DOHH2 (cell line): ENCODE results near the gene TMEM255B.

ENCODE experiments used
- H3F3A ChIP-seq: fragments of 200-600 bp; sonication (generic), shearing (Covaris generic); 2 replicates; pipeline ENCODE4 v1.6.0; 2016; ENCODE audit warnings: antibody characterized with exemption, mild to moderate bottlenecking; ENCODE audit not compliant: control insufficient read depth, insufficient read depth
- H3K27ac ChIP-seq: fragments of 200-600 bp; sonication (generic); 2 replicates; pipeline ENCODE4 v1.5.1; 2014; ENCODE audit warnings: low read depth, mild to moderate bottlenecking, low read length, moderate library complexity
- H3K27me3 ChIP-seq: fragments of 200-600 bp; sonication (generic); 2 replicates; pipeline ENCODE4 v1.6.1; 2014; ENCODE audit warnings: mild to moderate bottlenecking, low read length, mixed read lengths; ENCODE audit not compliant: control insufficient read depth
- H3K36me3 ChIP-seq: fragments of 200-600 bp; sonication (generic); 2 replicates; pipeline ENCODE4 v1.6.1; 2014; ENCODE audit warnings: mild to moderate bottlenecking, low read length, moderate library complexity, mixed read lengths; ENCODE audit not compliant: control insufficient read depth
- H3K4me1 ChIP-seq: fragments of 200-600 bp; sonication (generic); 2 replicates; pipeline ENCODE4 v1.6.1; 2014; ENCODE audit warnings: mild to moderate bottlenecking, low read length, mixed read lengths; ENCODE audit not compliant: control insufficient read depth
- H3K4me2 ChIP-seq: fragments of 200-600 bp; sonication (generic); 2 replicates; pipeline ENCODE4 v1.6.0; 2014; ENCODE audit warnings: mild to moderate bottlenecking, low read length, moderate library complexity
- H3K4me3 ChIP-seq: fragments of 200-600 bp; sonication (generic); 2 replicates; pipeline ENCODE4 v1.5.1; 2014; ENCODE audit warnings: mild to moderate bottlenecking, low read length, mixed read lengths
- H3K79me2 ChIP-seq: fragments of 200-600 bp; sonication (generic); 2 replicates; pipeline ENCODE4 v1.6.1; 2014; ENCODE audit warnings: mild to moderate bottlenecking, low read length, mixed read lengths; ENCODE audit not compliant: control insufficient read depth
- H3K9me2 ChIP-seq: fragments of 200-600 bp; sonication (generic); replicated peaks from 2 replicates; pipeline ENCODE4 v1.6.1; 2014; ENCODE audit warnings: mild to moderate bottlenecking, low read length, mixed read lengths; ENCODE audit not compliant: control insufficient read depth
- H3K9me3 ChIP-seq: fragments of 200-600 bp; sonication (generic); 2 replicates; pipeline ENCODE4 v1.6.1; 2014; ENCODE audit warnings: antibody characterized with exemption, low read length, mixed read lengths; ENCODE audit not compliant: control insufficient read depth, insufficient read depth
- H4K20me1 ChIP-seq: fragments of 200-600 bp; sonication (generic); 2 replicates; pipeline ENCODE4 v1.6.0; 2014; ENCODE audit warnings: low read depth, mild to moderate bottlenecking, antibody characterized with exemption, low read length, moderate library complexity; ENCODE audit not compliant: control insufficient read depth, insufficient read depth
- CTCF ChIP-seq: fragments of 200-600 bp; sonication (generic); IDR thresholded peaks from one replicate; pipeline ENCODE4 v1.5.1; 2014; ENCODE audit warnings: antibody characterized with exemption, mild to moderate bottlenecking, low read depth, low read length; ENCODE audit not compliant: poor library complexity, severe bottlenecking
- EZH2phosphoT487 ChIP-seq: fragments of 200-600 bp; sonication (generic); IDR thresholded peaks from 2 replicates; pipeline ENCODE4 v1.6.1; 2017; ENCODE audit warnings: borderline replicate concordance, mild to moderate bottlenecking, antibody characterized with exemption, low read length, moderate library complexity, mixed read lengths

The TMEM255B gene

GRCh38 chr13:113747291-113747833 is 11.7 kb upstream of the TMEM255B start:
- Histone ChIP-seq H3K36me3 (no peaks in the 10 kb centered on the region), H3K9me3 (peaks cover 19% of the 10 kb centered on the region; the same call in 1 of the 2 replicates), H3K27ac (no peak overlapping the region), H3K79me2 (no peaks in the 10 kb centered on the region), H3F3A (peaks cover 10% of the 10 kb centered on the region), H3K4me2 (no peak overlapping the region), H3K4me3 (no peak overlapping the region), H4K20me1 (no peaks in the 10 kb centered on the region), H3K9me2 (no peaks in the 10 kb centered on the region), H3K4me1 (no peaks in the 10 kb centered on the region), H3K27me3 (no peaks in the 10 kb centered on the region)
- TF ChIP-seq EZH2phosphoT487 (no peak), CTCF (no peak)

DNA sequence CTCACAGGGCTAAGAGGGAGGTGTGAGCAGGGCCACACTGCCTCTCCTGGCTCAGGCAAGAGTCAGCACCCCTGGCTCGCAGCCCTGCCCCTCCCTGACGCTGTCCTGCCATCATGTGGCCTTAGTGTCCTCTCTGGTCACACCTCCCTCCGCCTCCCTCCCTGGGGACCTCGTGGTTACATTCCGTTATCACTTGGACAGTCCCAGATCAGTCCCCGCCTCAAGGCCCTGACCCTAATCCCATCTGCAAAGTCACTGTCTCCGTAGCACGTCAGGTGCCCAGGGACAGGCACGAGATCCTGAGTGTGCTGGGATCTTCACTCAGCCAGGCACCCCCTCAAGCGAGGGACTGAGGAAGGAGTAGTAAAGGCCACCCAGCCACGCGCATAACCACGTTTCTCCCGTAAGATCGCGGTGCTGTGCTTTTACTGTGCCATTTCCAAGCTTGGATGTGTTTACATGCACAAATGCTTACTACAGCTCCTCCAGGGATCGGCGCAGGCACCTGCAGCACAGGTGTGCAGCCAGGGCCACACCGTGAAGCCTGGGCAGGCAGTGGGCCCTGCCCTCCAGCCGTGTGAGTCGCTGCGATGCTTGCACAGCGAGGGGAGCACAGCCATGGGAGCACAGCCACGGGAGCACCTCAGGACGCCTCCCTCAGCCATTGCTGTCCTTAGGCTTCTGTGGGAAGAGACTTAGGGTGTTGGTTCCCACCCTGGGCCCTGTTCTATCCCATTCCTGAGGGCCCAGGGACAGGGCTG is 10.7 kb upstream of the TMEM255B start:
- Histone ChIP-seq H3K79me2 (no peaks in the 10 kb centered on the region), H3K27me3 (no peaks in the 10 kb centered on the region), H3K4me2 (no peak overlapping the region)

GRCh38 chr13:113748862-113749451 is 10.1 kb upstream of the TMEM255B start:
- Histone ChIP-seq H3K79me2 (no peaks in the 10 kb centered on the region), H3K4me2 (no peak overlapping the region), H3K27ac (no peak overlapping the region), H3K4me3 (no peak overlapping the region), H4K20me1 (no peaks in the 10 kb centered on the region), H3K9me3 (peaks cover 25% of the 10 kb centered on the region; the same call in 1 of the 2 replicates), H3K4me1 (no peaks in the 10 kb centered on the region), H3F3A (peaks cover 10% of the 10 kb centered on the region), H3K36me3 (no peaks in the 10 kb centered on the region), H3K9me2 (no peaks in the 10 kb centered on the region), H3K27me3 (no peaks in the 10 kb centered on the region)
- TF ChIP-seq EZH2phosphoT487 = no peak
- no peak for TF ChIP-seq CTCF

More for the DNA sequence above, 10.7 kb upstream of the TMEM255B start:
- Histone ChIP-seq H3K9me2 (no peaks in the 10 kb centered on the region), H3K27ac (no peak overlapping the region), H3K4me3 (no peak overlapping the region), H3K9me3 (peaks cover 25% of the 10 kb centered on the region; the same call in 1 of the 2 replicates), H3K4me1 (no peaks in the 10 kb centered on the region), H3F3A (peaks cover 10% of the 10 kb centered on the region), H4K20me1 (no peaks in the 10 kb centered on the region), H3K36me3 (no peaks in the 10 kb centered on the region)
- TF ChIP-seq EZH2phosphoT487 (no peak), CTCF (no peak)
